GM12801 (cell line): Measurements from ENCODE around the gene CCT6A.

Experiments used
- TF ChIP-seq, protein P1 (sequence below): IDR thresholded peaks from one replicate; pipeline ENCODE4 v1.5.1; 2011; ENCODE audit warnings: control low read depth; ENCODE audit not compliant: insufficient read length; ENCODE audit errors: extremely low read depth

Gene CCT6A, protein sequence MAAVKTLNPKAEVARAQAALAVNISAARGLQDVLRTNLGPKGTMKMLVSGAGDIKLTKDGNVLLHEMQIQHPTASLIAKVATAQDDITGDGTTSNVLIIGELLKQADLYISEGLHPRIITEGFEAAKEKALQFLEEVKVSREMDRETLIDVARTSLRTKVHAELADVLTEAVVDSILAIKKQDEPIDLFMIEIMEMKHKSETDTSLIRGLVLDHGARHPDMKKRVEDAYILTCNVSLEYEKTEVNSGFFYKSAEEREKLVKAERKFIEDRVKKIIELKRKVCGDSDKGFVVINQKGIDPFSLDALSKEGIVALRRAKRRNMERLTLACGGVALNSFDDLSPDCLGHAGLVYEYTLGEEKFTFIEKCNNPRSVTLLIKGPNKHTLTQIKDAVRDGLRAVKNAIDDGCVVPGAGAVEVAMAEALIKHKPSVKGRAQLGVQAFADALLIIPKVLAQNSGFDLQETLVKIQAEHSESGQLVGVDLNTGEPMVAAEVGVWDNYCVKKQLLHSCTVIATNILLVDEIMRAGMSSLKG

GRCh38 chr7:56051339-56052191, at the start of gene CCT6A, which contains the start of gene PSPH:
Gene CCT6A (plus strand): TSS chr7:56051765. CDS start chr7:56051849, 84 bp downstream.
Gene PSPH (minus strand): TSS chr7:56051444. CDS start chr7:56021212, 30,232 bp downstream.
- TF ChIP-seq, protein P1, sequence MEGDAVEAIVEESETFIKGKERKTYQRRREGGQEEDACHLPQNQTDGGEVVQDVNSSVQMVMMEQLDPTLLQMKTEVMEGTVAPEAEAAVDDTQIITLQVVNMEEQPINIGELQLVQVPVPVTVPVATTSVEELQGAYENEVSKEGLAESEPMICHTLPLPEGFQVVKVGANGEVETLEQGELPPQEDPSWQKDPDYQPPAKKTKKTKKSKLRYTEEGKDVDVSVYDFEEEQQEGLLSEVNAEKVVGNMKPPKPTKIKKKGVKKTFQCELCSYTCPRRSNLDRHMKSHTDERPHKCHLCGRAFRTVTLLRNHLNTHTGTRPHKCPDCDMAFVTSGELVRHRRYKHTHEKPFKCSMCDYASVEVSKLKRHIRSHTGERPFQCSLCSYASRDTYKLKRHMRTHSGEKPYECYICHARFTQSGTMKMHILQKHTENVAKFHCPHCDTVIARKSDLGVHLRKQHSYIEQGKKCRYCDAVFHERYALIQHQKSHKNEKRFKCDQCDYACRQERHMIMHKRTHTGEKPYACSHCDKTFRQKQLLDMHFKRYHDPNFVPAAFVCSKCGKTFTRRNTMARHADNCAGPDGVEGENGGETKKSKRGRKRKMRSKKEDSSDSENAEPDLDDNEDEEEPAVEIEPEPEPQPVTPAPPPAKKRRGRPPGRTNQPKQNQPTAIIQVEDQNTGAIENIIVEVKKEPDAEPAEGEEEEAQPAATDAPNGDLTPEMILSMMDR, result no peak

GRCh38 chr7:56003749-56004148, 47.8 kb upstream of the CCT6A start:
- TF ChIP-seq, protein P1, result no peak

DNA sequence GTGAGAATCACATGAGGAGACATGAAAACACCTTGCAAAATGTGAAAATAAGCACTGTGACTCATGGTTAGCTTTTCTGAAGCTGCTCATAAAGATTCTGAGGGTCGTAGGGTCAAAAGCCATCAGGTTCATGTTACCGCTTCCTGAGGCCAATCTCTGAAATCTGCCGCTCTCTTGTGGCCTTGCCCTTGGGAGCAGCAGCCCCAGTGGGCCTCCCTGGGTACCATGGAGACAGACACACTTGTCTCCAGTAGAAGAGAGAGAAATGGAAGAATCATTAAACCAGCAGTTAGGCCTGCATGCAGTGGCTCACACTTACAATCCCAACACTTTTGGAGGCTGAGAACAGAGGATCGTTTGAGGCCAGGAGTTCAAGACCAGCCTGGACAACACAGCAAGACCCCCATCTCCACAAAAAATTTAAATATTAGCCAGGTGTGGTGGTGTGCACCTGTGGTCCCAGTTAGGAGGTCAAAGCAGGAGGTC, 44.4 kb upstream of the CCT6A start:
- TF ChIP-seq, protein P1, result no peak

- TF ChIP-seq, protein P1, result no peak
These were observed 43.7 kb upstream of the CCT6A start for GRCh38 chr7:56007891-56008290.

DNA sequence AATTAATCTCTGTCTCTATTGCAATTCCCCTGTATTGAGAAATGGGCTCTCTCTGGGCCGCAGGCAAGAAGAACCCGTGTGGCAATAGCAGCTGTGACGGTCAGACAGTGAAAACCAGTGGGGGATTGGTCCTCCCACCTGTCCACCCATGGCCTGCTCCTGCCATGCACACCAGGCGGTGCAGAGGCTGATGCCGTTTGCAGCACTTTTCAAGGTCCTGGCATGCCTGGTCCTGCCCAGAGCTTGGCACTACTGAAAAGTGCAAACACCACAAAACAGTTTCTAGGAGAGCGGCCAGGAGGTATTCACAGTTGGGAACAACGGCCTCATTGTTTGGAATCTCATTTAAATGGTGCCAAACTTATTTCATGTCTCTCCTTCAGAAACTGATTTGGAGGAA, 41.9 kb upstream of the CCT6A start:
- TF ChIP-seq, protein P1, result no peak

GRCh38 chr7:56019501-56019900, 32.1 kb upstream of the CCT6A start:
- TF ChIP-seq, protein P1, result no peak

- TF ChIP-seq, protein P1, result no peak
These were observed 28.1 kb upstream of the CCT6A start for GRCh38 chr7:56023500-56023899.
